Measurements from ENCODE around the gene TOX2. TPM values are rescaled to one million over a fixed set of nuclear protein-coding genes. Genes with fewer than 3 reads are reported as not detected.
A peak's percentile ranks its signal among the peaks of the same experiment; 100 is the strongest.

The TOX2 gene
- total RNA-seq, 1 donor from 2014 or later: 5.0 TPM

DNA sequence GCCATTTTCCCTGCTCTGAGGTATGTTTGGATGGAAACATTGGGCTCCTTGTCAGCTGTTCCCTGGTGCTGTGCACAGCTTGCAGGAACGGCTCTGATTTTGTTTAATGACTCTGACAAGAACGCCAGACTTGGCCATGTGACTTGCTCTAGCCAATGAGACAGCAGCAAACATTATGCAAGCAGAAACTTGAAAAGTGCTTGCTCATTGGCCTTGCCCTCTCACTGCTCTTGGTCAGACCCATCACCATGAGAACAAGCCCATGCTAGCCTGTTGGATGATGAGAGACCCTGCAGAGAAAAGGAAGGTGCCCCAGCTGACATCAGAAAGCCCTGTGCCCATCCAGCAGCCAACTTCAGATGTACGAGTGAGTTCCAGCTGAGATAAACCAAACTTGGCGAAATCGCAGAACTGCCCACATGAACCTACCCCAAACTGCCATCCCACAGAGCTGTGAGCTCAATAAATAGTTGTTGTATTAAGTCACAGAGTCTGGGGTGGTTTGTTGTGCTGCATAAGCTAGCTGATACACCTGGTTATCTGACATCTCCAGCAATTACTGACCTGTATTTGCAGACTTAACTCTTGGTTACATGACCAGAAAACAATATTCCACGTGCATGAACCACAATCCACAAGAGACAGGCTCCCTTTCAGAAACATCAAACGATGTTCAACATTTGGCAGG lies 175.5 kb downstream of the TOX2 start:
- DNase-seq (ENCODE audit: low spot score): no peak
- Mint-ChIP-seq H3K9me3 (ENCODE audit: unreplicated experiment) (no peaks in the 10 kb centered on the region), H3K27me3 (ENCODE audit: unreplicated experiment) (peaks cover 3% of the 10 kb centered on the region), H3K4me3 (ENCODE audit: unreplicated experiment) (no peak overlapping the region), H3K4me1 (ENCODE audit: unreplicated experiment) (peaks cover 6% of the 10 kb centered on the region), H3K36me3 (ENCODE audit: low read depth, unreplicated experiment) (no peaks in the 10 kb centered on the region), H3K27ac (ENCODE audit: unreplicated experiment) (no peak overlapping the region)
- no peak for TF ChIP-seq CTCF (IDR thresholded peaks at IDR 0.05; ENCODE audit: unreplicated experiment)

DNA sequence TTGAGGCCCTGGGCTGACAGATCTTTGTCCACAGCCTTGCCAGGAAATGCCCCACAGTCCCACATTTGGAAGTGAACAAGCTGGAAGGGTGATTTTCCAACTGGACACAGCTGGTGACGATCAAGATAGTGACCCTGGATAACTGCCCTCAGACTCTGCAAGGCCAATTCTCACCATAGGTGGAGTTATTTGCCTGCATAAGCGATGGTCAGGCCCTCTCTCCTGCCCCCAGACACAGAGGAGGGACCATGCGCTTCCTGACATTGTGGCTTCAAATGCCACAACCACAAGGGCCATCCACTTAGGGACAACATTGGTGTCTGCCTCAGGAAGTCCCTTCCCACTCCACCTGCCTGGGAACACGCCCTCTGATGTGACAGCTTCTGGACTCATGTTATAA lies 176.4 kb downstream of the TOX2 start:
- DNase-seq (ENCODE audit: low spot score): no peak
- Mint-ChIP-seq H3K9me3 (ENCODE audit: unreplicated experiment) (no peaks in the 10 kb centered on the region), H3K27me3 (ENCODE audit: unreplicated experiment) (peaks cover 3% of the 10 kb centered on the region), H3K27ac (ENCODE audit: unreplicated experiment) (no peak overlapping the region), H3K4me3 (ENCODE audit: unreplicated experiment) (no peak overlapping the region), H3K36me3 (ENCODE audit: low read depth, unreplicated experiment) (no peaks in the 10 kb centered on the region), H3K4me1 (ENCODE audit: unreplicated experiment) (peaks cover 4% of the 10 kb centered on the region)
- TF ChIP-seq CTCF (IDR thresholded peaks at IDR 0.05; ENCODE audit: unreplicated experiment): no peak

- no peaks in the 10 kb centered on the region for H3K9me3 Mint-ChIP-seq (ENCODE audit: unreplicated experiment)
- peaks cover 1% of the 10 kb centered on the region for H3K4me1 Mint-ChIP-seq (ENCODE audit: unreplicated experiment)
- no peak overlapping the region for H3K27ac Mint-ChIP-seq (ENCODE audit: unreplicated experiment)
- no peaks in the 10 kb centered on the region for H3K36me3 Mint-ChIP-seq (ENCODE audit: low read depth, unreplicated experiment)
- TF ChIP-seq CTCF (IDR thresholded peaks at IDR 0.05; ENCODE audit: unreplicated experiment): peak; percentile 77
- H3K4me3 Mint-ChIP-seq (ENCODE audit: unreplicated experiment): no peak overlapping the region
- peak; percentile 46 for DNase-seq (ENCODE audit: low spot score)
- peaks cover 2% of the 10 kb centered on the region for H3K27me3 Mint-ChIP-seq (ENCODE audit: unreplicated experiment)
Measured at GRCh38 chr20:44092551-44093248, 178.0 kb downstream of the TOX2 start.

DNA sequence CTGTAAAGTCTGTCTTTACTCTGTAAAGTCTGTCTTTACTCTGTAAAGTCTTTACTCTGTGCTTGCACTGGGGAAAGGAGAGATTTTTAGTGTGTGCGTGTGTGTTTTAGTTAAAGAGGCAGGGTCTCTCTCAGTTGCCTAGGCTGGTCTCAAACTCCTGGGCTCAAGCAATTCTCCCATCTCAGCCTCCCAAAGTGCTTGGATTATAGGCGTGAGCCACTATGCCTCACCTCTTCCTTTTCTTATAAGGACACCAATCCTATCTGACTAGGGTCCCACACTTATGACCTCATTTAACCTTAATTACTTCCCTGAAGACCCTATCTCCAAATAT lies 178.6 kb downstream of the TOX2 start:
- Mint-ChIP-seq H3K9me3 (ENCODE audit: unreplicated experiment) (no peaks in the 10 kb centered on the region), H3K27ac (ENCODE audit: unreplicated experiment) (no peak overlapping the region), H3K4me1 (ENCODE audit: unreplicated experiment) (no peaks in the 10 kb centered on the region), H3K27me3 (ENCODE audit: unreplicated experiment) (peaks cover 2% of the 10 kb centered on the region), H3K36me3 (ENCODE audit: low read depth, unreplicated experiment) (no peaks in the 10 kb centered on the region), H3K4me3 (ENCODE audit: unreplicated experiment) (no peak overlapping the region)
- no peak for DNase-seq (ENCODE audit: low spot score)
- TF ChIP-seq CTCF (IDR thresholded peaks at IDR 0.05; ENCODE audit: unreplicated experiment): no peak

DNA sequence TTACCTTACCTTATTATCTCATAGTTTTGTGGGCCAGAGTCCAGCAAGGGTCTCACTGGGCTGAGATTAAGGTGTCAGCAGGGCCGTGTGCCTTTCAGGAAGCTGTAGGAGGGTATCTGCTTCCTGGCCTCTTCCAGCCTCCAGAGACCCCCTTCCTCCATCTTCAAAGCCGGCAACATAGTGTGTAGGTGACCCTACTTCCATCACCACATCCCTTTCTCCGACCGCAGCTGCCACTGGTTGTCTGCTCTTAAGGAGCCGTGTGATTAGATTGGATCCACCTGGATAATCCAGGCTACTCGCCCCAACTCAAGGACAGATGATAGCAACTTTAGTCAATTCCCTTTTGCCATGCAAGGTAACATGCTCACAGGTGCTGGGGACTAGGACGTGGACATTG lies 181.2 kb downstream of the TOX2 start:
- peaks cover 2% of the 10 kb centered on the region for H3K27me3 Mint-ChIP-seq (ENCODE audit: unreplicated experiment)

More for the DNA sequence above, 181.2 kb downstream of the TOX2 start:
- no peak for TF ChIP-seq CTCF (IDR thresholded peaks at IDR 0.05; ENCODE audit: unreplicated experiment)
- DNase-seq (ENCODE audit: low spot score): no peak
- H3K36me3 Mint-ChIP-seq (ENCODE audit: low read depth, unreplicated experiment): no peaks in the 10 kb centered on the region
- no peak overlapping the region for H3K27ac Mint-ChIP-seq (ENCODE audit: unreplicated experiment)
- H3K4me3 Mint-ChIP-seq (ENCODE audit: unreplicated experiment): no peak overlapping the region
- H3K9me3 Mint-ChIP-seq (ENCODE audit: unreplicated experiment): no peaks in the 10 kb centered on the region
- no peaks in the 10 kb centered on the region for H3K4me1 Mint-ChIP-seq (ENCODE audit: unreplicated experiment)

All from endothelial cell (in vitro differentiated cells).